ENCODE measurements around the gene CPB2.

GRCh38 chr13:46045424-46045823 lies 59.4 kb downstream of the CPB2 start:
- TF ChIP-seq POLR2AphosphoS5 (IDR thresholded peaks at IDR 0.05) (no peak), POLR2A (IDR thresholded peaks at IDR 0.05) (no peak), EP300 (IDR thresholded peaks at IDR 0.05; ENCODE audit: low read depth) (no peak), CTCF (IDR thresholded peaks at IDR 0.05) (no peak)

Measured in transverse colon (tissue), 4 donors.